HepG2 (cell line): ENCODE results near the gene MAP2K3. TPM values are rescaled to one million over a fixed set of nuclear protein-coding genes. Genes with fewer than 3 reads are reported as not detected.

Experiments used
- ATF1 ChIP-seq: IDR thresholded peaks from 2 replicates; pipeline ENCODE4 v1.6.1; 2016; ENCODE audit warnings: mild to moderate bottlenecking, control low read depth
- BHLHE40 ChIP-seq: IDR thresholded peaks from 2 replicates; pipeline ENCODE4 v1.6.1; 2011; ENCODE audit warnings: low read length, improper control_type of control experiment
- FOXK1 ChIP-seq: sonication (generic); formaldehyde crosslinking; IDR thresholded peaks from 2 replicates; pipeline ENCODE4 v1.4.0; 2020; ENCODE audit warnings: low read depth, missing genetic modification reagents, borderline replicate concordance
- GABPB1 ChIP-seq: IDR thresholded peaks from 2 replicates; pipeline ENCODE4 v1.6.1; 2016; ENCODE audit warnings: mild to moderate bottlenecking, missing genetic modification reagents, moderate library complexity, missing compliant biosample characterization
- HNRNPLL ChIP-seq: fragments of 200-400 bp; formaldehyde crosslinking; IDR thresholded peaks from 2 replicates; pipeline ENCODE4 v1.6.1; 2017; ENCODE audit warnings: mild to moderate bottlenecking, low read depth, low read length; ENCODE audit not compliant: poor library complexity, severe bottlenecking
- KAT8 ChIP-seq: IDR thresholded peaks from 2 replicates; pipeline ENCODE4 v1.6.1; 2016; ENCODE audit warnings: missing genetic modification reagents, missing compliant biosample characterization
- NFYC ChIP-seq: IDR thresholded peaks from 2 replicates; pipeline ENCODE4 v1.6.1; 2016; ENCODE audit warnings: missing genetic modification reagents, missing compliant biosample characterization
- POLR2A ChIP-seq, 2 experiments: IDR thresholded peaks; 2 replicates each; pipeline ENCODE4 v1.6.1; 2011; ENCODE audit warnings: low read depth in 2 of 2, low read length in 2 of 2, mild to moderate bottlenecking in 1 of 2, moderate library complexity in 1 of 2; ENCODE audit not compliant: insufficient read depth in 1 of 2
- SALL1 ChIP-seq: sonication (generic); formaldehyde crosslinking; IDR thresholded peaks from 2 replicates; pipeline ENCODE4 v1.8.0; 2022; ENCODE audit warnings: mild to moderate bottlenecking, missing genetic modification reagents
- SAP130 ChIP-seq: IDR thresholded peaks from 2 replicates; pipeline ENCODE4 v1.6.1; 2016; ENCODE audit warnings: low read depth
- ZFAT ChIP-seq: sonication (generic); formaldehyde crosslinking; conservative IDR thresholded peaks from 2 replicates; pipeline ENCODE4 v1.8.1; 2023; ENCODE audit warnings: missing genetic modification reagents, inconsistent platforms
- ZMYM4 ChIP-seq: sonication (generic); formaldehyde crosslinking; IDR thresholded peaks from 2 replicates; pipeline ENCODE4 v1.8.1; 2023; ENCODE audit warnings: mild to moderate bottlenecking, missing genetic modification reagents
- ZNF354B ChIP-seq: sonication (generic); formaldehyde crosslinking; IDR thresholded peaks from 2 replicates; pipeline ENCODE4 v1.8.0; 2022; ENCODE audit warnings: mild to moderate bottlenecking, missing genetic modification reagents
- ZNF441 ChIP-seq: sonication (generic); formaldehyde crosslinking; IDR thresholded peaks from 2 replicates; pipeline ENCODE4 v1.7.0; 2021; ENCODE audit warnings: missing genetic modification reagents, borderline replicate concordance
- polyA plus RNA-seq, 8 experiments: library from polyadenylated mRNA; depleted of rRNA in 3 of 8; stranded (reverse) in 7 of 8; unstranded in 1 of 8; fragments of >200 nt; fragmentation: Illumina TruSeq in 4 of 8; extraction: Trizol in 4 of 8; gene quantifications; 2 replicates each; pipeline versions ENCODE4 v1.2.1 to v1.2.3, GENCODE V29; 2011 to 2016; ENCODE audit warnings: low read depth in 4 of 8, missing spikeins in 1 of 8, mixed read lengths in 1 of 8; ENCODE audit not compliant: insufficient read depth in 1 of 8
- total RNA-seq, 5 experiments: library from RNA; depleted of rRNA; stranded (reverse); fragments of >200 nt; fragmentation: Illumina TruSeq; extraction: Trizol; gene quantifications; 2 replicates each; pipeline ENCODE4 v1.2.3, GENCODE V29; 2016; ENCODE audit warnings: low read depth in 1 of 5
- TF ChIP-seq, protein P1 (sequence below): IDR thresholded peaks from 2 replicates; pipeline ENCODE4 v1.6.1; 2012; ENCODE audit warnings: inconsistent platforms
- TF ChIP-seq, protein P2 (sequence below): sonication (generic); formaldehyde crosslinking; IDR thresholded peaks from 2 replicates; pipeline ENCODE4 v1.5.0; 2020; ENCODE audit warnings: mild to moderate bottlenecking, missing genetic modification reagents, borderline replicate concordance
- TF ChIP-seq, protein P3 (sequence below): sonication (generic); formaldehyde crosslinking; IDR thresholded peaks from 2 replicates; pipeline ENCODE4 v1.4.0; 2020; ENCODE audit warnings: missing genetic modification reagents
- TF ChIP-seq, protein P4 (sequence below): sonication (generic); formaldehyde crosslinking; IDR thresholded peaks from 2 replicates; pipeline ENCODE4 v1.5.0; 2020; ENCODE audit warnings: mild to moderate bottlenecking, missing genetic modification reagents, moderate library complexity
- TF ChIP-seq, protein P5 (sequence below): IDR thresholded peaks from 2 replicates; pipeline ENCODE4 v1.4.0; 2020; ENCODE audit warnings: mild to moderate bottlenecking, missing genetic modification reagents

Gene MAP2K3
- total and polyA plus RNA-seq, 2 of the 13 experiments (the other 11 are each of a cell fraction or from before 2014, with no cell fraction given) = 20.5 to 27.4 TPM

DNA sequence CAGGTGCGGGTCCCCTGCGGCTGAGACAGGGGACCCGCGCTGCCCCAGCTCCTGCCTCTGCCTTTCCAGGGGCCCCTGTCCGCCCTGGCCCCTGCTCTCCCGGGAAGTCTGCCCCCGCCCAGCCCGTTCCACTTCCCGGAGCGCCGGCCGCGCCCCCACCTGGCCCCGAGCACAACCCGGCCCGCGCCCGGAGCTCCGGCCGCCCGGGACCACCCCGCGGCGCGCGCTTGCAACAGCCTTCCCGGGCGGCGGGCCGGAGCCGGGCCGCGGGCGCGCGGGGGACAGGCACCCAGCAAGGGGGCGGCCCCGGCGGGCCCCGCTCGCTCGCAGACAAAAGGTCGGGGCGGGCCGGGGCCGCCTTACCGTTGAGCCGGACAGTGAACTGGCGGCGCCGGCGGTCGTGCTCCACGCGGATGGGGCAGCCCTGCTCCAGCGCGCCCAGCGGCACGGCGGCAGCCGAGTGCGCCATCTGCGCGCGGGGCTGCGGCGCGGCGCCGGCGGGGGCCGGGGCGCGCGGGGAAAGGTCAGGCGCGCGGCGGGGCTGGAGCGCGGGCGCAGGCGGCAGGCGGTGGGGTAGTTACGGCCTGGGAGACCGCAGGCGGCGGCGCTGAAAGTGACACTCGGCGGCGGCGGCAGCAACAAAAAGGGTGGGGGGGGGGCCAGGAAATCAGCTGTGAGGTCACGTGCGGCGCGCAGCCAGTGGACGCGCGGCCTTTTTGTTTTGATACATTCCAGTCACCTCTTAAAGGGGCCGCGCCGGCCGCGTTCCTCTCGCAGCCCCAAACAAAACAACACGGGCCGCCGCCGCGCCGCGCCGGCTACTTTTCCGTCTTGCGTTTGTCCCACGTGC, 31.5 kb upstream of the MAP2K3 start, which contains the start of gene NATD1 (continued):
- TF ChIP-seq ZFAT (CRISPR knock-in tag) = no peak
- no peak for TF ChIP-seq ZNF441 (CRISPR knock-in tag)
- TF ChIP-seq FOXK1 = peak; percentile 78
- peak; percentile 79 for TF ChIP-seq HNRNPLL
- peak; percentile 75 for TF ChIP-seq NFYC (CRISPR knock-in tag)
- peak; percentile 38; the same call in 1 of the 2 replicates for TF ChIP-seq SALL1 (CRISPR knock-in tag)
- TF ChIP-seq, protein P1, sequence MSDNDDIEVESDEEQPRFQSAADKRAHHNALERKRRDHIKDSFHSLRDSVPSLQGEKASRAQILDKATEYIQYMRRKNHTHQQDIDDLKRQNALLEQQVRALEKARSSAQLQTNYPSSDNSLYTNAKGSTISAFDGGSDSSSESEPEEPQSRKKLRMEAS = peak; percentile 53
- TF ChIP-seq, protein P2, sequence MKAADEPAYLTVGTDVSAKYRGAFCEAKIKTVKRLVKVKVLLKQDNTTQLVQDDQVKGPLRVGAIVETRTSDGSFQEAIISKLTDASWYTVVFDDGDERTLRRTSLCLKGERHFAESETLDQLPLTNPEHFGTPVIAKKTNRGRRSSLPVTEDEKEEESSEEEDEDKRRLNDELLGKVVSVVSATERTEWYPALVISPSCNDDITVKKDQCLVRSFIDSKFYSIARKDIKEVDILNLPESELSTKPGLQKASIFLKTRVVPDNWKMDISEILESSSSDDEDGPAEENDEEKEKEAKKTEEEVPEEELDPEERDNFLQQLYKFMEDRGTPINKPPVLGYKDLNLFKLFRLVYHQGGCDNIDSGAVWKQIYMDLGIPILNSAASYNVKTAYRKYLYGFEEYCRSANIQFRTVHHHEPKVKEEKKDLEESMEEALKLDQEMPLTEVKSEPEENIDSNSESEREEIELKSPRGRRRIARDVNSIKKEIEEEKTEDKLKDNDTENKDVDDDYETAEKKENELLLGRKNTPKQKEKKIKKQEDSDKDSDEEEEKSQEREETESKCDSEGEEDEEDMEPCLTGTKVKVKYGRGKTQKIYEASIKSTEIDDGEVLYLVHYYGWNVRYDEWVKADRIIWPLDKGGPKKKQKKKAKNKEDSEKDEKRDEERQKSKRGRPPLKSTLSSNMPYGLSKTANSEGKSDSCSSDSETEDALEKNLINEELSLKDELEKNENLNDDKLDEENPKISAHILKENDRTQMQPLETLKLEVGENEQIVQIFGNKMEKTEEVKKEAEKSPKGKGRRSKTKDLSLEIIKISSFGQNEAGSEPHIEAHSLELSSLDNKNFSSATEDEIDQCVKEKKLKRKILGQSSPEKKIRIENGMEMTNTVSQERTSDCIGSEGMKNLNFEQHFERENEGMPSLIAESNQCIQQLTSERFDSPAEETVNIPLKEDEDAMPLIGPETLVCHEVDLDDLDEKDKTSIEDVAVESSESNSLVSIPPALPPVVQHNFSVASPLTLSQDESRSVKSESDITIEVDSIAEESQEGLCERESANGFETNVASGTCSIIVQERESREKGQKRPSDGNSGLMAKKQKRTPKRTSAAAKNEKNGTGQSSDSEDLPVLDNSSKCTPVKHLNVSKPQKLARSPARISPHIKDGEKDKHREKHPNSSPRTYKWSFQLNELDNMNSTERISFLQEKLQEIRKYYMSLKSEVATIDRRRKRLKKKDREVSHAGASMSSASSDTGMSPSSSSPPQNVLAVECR = peak; percentile 68; the same call in 1 of the 2 replicates
- 0 out of 4 replicates have a peak, but pooled peaks of 1 of the 2 experiments have one; percentile 46 for TF ChIP-seq POLR2A (IDR thresholded peaks at IDR 0.05; ENCODE audit: insufficient read depth in 1 of 2, low read depth in 2 of 2, low read length in 2 of 2)
- TF ChIP-seq, protein P3, sequence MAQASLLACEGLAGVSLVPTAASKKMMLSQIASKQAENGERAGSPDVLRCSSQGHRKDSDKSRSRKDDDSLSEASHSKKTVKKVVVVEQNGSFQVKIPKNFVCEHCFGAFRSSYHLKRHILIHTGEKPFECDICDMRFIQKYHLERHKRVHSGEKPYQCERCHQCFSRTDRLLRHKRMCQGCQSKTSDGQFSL (CRISPR knock-in tag) = peak; percentile 80
- peak; percentile 61 for TF ChIP-seq SAP130 (CRISPR knock-in tag)
- TF ChIP-seq, protein P4, sequence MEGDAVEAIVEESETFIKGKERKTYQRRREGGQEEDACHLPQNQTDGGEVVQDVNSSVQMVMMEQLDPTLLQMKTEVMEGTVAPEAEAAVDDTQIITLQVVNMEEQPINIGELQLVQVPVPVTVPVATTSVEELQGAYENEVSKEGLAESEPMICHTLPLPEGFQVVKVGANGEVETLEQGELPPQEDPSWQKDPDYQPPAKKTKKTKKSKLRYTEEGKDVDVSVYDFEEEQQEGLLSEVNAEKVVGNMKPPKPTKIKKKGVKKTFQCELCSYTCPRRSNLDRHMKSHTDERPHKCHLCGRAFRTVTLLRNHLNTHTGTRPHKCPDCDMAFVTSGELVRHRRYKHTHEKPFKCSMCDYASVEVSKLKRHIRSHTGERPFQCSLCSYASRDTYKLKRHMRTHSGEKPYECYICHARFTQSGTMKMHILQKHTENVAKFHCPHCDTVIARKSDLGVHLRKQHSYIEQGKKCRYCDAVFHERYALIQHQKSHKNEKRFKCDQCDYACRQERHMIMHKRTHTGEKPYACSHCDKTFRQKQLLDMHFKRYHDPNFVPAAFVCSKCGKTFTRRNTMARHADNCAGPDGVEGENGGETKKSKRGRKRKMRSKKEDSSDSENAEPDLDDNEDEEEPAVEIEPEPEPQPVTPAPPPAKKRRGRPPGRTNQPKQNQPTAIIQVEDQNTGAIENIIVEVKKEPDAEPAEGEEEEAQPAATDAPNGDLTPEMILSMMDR (CRISPR knock-in tag) = 0 out of 2 replicates have a peak, but pooled peaks have one; percentile 12
- peak; percentile 77 for TF ChIP-seq BHLHE40
- peak; percentile 13; the same call in 1 of the 2 replicates for TF ChIP-seq KAT8
- no peak for TF ChIP-seq ZNF354B
- TF ChIP-seq, protein P5, sequence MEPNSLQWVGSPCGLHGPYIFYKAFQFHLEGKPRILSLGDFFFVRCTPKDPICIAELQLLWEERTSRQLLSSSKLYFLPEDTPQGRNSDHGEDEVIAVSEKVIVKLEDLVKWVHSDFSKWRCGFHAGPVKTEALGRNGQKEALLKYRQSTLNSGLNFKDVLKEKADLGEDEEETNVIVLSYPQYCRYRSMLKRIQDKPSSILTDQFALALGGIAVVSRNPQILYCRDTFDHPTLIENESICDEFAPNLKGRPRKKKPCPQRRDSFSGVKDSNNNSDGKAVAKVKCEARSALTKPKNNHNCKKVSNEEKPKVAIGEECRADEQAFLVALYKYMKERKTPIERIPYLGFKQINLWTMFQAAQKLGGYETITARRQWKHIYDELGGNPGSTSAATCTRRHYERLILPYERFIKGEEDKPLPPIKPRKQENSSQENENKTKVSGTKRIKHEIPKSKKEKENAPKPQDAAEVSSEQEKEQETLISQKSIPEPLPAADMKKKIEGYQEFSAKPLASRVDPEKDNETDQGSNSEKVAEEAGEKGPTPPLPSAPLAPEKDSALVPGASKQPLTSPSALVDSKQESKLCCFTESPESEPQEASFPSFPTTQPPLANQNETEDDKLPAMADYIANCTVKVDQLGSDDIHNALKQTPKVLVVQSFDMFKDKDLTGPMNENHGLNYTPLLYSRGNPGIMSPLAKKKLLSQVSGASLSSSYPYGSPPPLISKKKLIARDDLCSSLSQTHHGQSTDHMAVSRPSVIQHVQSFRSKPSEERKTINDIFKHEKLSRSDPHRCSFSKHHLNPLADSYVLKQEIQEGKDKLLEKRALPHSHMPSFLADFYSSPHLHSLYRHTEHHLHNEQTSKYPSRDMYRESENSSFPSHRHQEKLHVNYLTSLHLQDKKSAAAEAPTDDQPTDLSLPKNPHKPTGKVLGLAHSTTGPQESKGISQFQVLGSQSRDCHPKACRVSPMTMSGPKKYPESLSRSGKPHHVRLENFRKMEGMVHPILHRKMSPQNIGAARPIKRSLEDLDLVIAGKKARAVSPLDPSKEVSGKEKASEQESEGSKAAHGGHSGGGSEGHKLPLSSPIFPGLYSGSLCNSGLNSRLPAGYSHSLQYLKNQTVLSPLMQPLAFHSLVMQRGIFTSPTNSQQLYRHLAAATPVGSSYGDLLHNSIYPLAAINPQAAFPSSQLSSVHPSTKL = no peak
- no peak for TF ChIP-seq ATF1 (CRISPR knock-in tag)
- peak; percentile 28; the same call in 1 of the 2 replicates for TF ChIP-seq GABPB1
- TF ChIP-seq ZMYM4 (CRISPR knock-in tag) = peak; percentile 65
